Stimulated activated CD4-positive, alpha-beta T cell treated with anti-CD3 and anti-CD28 coated beads, Interleukin-12 subunit alpha, Interleukin-12 subunit beta, amount 100 ng/mL, for 48 hours (primary cell): ENCODE results near the gene GRK1.

Source experiments
- DNase-seq, 3 donors: peaks; one replicate each; pipeline ENCODE4 v3.0.0-alpha.2; 2020; ENCODE audit warnings: low read depth in 2 of 3, low spot score in 1 of 3

GRK1 gene

GRCh38 chr13:113632706-113633484 lies 34.1 kb upstream of the GRK1 start:
- no peak for DNase-seq

DNA sequence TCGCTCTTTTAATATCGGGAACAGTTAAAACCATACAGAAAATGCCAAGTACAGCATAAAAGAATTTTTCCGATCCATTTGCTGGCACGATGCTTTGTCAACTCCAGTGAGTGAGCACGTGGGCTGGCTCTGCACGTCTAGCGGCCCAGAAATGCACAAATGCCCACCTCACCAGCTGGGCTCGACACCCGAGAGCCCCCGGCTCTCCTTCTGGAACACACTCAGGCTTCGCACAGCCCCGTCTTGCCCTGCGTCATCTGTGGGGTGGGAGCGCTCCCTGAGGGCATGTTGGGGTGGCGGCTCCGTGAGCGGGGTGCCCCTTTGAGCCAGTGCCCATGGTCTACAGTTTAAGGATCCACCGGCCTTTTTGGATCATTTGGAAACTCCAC lies 33.5 kb upstream of the GRK1 start:
- no peak for DNase-seq

DNA sequence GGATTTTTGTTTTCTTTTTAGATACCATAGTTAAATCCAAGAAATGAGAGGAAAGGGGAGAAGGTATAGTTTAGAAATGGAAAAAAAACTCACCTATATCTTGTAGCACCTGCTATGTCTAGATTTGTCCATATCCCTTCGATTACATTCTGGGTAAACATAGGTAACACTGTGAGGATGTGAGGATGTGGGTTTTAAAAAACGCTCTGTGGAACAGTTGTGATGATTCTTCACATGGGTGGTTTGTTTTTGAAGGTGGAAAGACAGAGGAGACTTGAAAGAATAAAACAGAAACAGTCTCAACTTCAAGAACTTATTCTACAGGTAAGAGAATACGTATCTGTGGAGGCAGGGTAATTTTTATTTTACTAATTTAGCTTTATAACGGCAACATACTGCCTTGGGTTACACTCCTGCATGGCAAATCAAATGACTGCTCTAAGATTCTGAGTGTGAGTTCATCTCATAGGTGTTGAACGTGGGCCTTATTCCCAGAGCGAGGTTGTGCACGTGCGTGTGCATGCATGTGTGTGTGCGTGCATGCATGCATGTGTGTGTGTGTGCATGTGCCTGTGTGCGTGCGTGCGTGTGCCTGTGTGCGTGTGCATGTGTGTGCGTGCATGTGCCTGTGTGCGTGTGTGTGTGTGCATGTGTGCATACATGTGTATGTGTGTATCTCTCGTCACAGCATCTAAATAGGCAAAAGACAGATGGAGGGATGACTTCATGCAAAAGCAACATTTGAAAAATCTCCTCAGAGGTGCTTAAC lies 32.6 kb upstream of the GRK1 start:
- no peak for DNase-seq

DNA sequence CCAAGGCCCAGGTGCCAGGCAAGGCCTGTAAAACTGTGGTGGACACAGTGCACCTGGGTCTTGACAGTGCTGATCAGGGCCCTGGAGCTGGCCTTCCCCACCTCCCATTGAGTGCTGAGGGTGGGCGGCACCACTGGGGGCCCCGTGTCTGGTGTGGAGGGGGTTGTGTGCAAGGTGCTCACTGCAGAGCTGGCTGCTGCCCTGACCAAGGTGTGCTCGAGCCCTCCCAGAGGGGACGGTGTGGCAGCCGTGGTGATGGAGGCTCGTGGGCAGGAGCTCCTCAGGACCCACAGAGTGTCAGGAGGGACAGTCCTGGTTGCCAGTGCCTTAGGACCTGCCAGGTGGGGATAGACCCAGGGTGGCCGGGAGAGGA lies 32.0 kb upstream of the GRK1 start:
- no peak for DNase-seq

DNA sequence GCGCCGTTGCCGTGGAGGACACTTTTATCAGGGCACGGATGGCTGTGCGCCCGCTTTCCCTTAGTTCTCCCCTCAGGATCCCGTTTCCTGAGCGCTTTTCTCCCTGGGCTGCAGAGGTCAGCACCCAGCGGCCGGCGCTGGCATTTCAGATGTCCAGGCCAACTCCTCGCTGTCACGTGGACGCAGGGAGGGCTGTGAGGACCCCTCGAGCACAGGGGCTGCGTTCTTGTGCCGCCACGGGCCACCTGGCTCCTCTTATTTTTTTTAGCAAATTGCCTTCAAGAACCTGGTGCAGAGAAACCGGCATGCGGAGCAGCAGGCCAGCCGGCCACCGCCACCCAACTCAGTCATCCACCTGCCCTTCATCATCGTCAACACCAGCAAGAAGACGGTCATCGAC lies 31.3 kb upstream of the GRK1 start:
- no peak for DNase-seq

GRCh38 chr13:113636266-113636963 lies 30.6 kb upstream of the GRK1 start:
- DNase-seq = no peak

- DNase-seq = no peak
These were observed 29.5 kb upstream of the GRK1 start for GRCh38 chr13:113637262-113638160.

DNA sequence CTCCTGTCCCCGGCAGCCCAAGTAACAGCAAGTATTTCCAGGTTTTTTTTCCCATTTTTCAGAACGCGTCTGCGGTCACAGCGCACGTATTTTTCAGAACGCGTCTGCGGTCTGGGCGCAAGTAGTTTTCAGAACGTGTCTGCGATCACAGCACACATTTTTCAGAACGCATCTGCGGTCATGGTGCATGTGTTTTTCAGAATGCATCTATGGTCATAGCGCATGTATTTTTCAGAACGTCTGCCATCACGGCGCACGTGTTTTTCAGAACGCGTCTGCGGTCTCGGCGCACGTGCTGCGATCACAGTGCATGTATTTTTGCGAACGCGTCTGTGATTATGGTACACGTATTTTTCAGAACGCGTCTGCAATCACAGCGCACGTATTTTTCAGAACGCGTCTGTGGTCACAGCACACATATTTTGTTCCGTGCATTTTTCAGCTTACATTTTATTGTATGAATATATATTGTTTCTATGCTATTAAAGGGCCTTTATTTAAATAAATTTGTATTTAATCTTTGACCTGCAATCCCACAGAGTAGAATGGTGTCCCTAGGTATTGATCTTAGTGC lies 28.8 kb upstream of the GRK1 start:
- no peak for DNase-seq

- DNase-seq = no peak
These were observed 28.2 kb upstream of the GRK1 start for GRCh38 chr13:113638806-113639205.

DNA sequence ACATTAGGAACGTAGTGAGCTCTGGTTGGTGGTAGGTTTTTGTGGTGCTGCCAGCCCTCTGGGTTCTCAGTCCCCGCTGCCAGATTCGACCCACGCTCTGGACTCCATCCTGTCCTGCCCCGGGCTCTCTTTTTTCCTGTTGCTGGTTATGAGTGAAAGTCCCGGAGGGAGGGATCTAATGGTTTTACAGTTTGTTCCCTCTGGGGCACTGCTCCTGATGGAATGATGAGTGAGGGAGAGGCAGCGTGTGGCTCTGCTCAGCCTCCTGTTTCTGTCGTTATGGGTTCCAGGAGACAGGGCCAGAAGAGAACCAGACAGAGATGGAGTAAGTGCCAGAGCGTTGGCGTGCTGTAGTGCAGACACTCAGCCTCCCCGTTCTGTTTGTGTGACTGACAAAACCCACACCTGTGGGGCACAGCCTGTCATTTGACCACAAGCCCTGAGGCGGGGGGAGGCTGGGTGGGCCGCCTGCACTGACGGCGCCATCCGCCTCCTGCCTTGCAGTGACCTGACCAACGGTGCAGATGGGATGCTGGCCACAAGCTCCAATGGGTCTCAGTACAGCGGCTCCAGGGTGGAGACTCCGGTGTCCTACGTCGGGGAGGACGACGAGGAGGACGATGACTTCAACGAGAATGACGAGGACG lies 27.3 kb upstream of the GRK1 start:
- DNase-seq = no peak

- no peak for DNase-seq
These were observed 25.6 kb upstream of the GRK1 start for GRCh38 chr13:113641426-113641825.

GRCh38 chr13:113642563-113642962 lies 24.5 kb upstream of the GRK1 start:
- no peak for DNase-seq

GRCh38 chr13:113643593-113643992 lies 23.4 kb upstream of the GRK1 start:
- no peak for DNase-seq

DNA sequence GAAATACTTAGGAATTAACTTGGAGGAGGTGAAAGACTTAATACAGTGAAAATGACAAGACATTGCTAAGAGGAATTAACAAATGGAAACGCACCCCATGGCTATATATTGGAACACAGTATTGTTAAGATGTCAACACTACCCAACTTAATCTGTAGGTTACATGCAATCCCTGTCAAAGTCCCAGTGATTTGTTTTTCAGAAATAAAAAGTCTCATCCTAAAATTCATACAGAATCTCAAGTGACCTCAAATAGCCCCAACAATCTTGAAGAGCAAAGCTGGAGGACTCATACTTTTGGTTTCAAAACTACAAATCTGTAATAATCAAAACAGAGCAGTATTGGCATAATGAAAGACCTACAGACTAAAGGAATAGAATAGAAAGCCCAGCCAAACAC lies 22.2 kb upstream of the GRK1 start:
- DNase-seq = no peak

GRCh38 chr13:113645329-113645728 lies 21.7 kb upstream of the GRK1 start:
- no peak for DNase-seq

DNA sequence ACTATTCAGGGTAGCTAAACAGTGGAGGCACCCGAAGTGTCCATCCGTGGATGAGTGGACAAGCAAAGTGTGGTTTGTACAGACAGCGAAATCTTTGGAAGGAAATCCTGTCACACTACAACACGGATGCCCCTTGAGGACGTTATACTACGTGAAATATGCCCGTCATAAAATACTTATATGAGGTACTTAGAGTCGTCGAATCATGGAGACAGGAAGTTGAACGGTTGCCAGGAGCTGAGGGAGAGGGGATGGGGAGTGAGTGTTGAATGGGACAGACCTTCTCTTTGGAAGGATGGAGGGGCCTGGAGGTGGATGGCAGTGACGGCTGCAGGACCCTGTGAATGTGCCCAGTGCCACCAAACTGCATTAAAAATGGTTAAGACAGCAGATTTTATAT lies 20.6 kb upstream of the GRK1 start:
- DNase-seq = no peak

DNA sequence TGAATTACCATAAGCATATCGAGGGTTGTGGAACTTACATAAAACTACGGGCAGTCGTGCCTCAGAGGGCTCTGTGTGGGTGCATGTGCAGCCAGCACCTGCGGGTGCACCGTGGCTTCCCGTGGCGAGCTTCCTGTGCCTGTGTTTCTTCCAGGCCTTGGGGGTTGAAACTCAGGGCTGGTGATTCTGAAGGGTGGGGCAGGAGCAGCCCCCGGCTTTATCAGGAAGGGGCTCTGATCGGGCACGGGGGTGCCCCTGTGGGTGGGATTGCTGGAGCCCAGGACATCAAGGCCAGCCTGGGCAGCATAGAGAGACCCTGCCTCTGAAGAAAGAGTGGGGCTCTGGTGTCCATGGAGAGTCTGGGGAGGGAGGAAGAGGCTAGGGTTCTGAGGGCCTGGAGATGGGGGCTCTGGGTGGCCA lies 20.1 kb upstream of the GRK1 start:
- DNase-seq = no peak

- no peak for DNase-seq
These were observed 19.4 kb upstream of the GRK1 start for GRCh38 chr13:113647351-113648215.

- DNase-seq = no peak
These were observed 18.8 kb upstream of the GRK1 start for GRCh38 chr13:113648216-113648610.
